HL-60 (cell line): Measurements from ENCODE around the gene PDSS2.

ENCODE experiments used
- DNase-seq, 2 experiments: peaks; one replicate each; pipeline ENCODE4 v3.0.0-alpha.2; 2010 to 2020; ENCODE audit warnings: low read depth in 1 of 2, low spot score in 1 of 2
- H3K27ac ChIP-seq: fragments of 250-450 bp; sonication (Bioruptor Pico); replicated peaks from 2 replicates; pipeline ENCODE4 v1.5.1; 2020; ENCODE audit warnings: mild to moderate bottlenecking, moderate library complexity
- H3K27me3 ChIP-seq: fragments of 250-450 bp; sonication (Bioruptor Pico); 2 replicates; pipeline ENCODE4 v1.5.1; 2021; ENCODE audit warnings: mild to moderate bottlenecking, moderate library complexity; ENCODE audit not compliant: insufficient read depth, poor library complexity, severe bottlenecking
- H3K4me3 ChIP-seq: replicated peaks from 2 replicates; pipeline ENCODE4 v1.5.1; 2011; ENCODE audit warnings: mild to moderate bottlenecking, control low read depth, low read length; ENCODE audit not compliant: insufficient read depth
- GABPA ChIP-seq: IDR thresholded peaks from 2 replicates; pipeline ENCODE4 v1.6.1; 2012; ENCODE audit warnings: low read depth
- POLR2AphosphoS5 ChIP-seq: IDR thresholded peaks from 2 replicates; pipeline ENCODE4 v1.6.1; 2012; ENCODE audit warnings: low read depth
- SPI1 ChIP-seq: IDR thresholded peaks from 2 replicates; pipeline ENCODE4 v1.6.1; 2012; ENCODE audit warnings: low read depth, mild to moderate bottlenecking, borderline replicate concordance
- TF ChIP-seq, protein P1 (sequence below): IDR thresholded peaks from 2 replicates; pipeline ENCODE4 v1.6.1; 2012; ENCODE audit warnings: low read depth; ENCODE audit not compliant: insufficient replicate concordance
- TF ChIP-seq, protein P2 (sequence below): IDR thresholded peaks from one replicate; pipeline ENCODE4 v1.5.1; 2011; ENCODE audit warnings: low read length, control low read depth, inconsistent platforms; ENCODE audit not compliant: insufficient read depth

PDSS2 gene

DNA sequence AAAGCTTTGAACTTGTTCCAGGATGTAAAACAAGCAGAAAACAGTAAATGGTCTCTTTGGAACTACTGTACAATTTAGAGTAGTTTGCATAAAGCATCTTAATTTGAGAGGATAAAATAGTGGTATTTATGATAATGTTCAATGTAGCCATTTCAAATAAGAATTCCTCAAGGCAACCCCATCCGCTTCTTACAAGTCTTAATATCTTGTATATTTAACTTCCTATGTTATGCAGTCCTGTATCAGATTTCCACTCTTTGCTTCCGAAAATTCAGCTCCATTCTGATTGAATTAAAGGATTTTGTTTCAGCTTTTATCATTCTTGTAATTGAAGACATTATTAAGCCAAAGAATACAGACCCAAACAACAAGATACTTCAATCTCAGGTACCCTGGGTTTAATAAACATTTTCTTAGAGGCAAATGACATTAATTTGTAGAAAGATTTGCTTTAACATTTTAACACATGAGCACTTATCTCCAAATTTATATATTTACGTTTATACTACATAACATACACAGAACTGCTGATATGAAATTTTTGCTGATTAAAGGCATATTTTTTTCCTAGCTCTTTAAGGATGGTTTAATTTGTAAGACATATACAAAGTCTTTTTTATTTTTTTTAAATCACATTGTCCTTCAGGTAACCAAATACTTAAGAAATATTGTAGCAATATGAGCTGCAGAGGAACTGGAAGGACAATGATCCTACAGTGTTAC, 213.0 kb downstream of the PDSS2 start:
- Histone ChIP-seq H3K27me3 (no peaks in the 10 kb centered on the region), H3K27ac (no peak overlapping the region)
- no peak for DNase-seq

DNA sequence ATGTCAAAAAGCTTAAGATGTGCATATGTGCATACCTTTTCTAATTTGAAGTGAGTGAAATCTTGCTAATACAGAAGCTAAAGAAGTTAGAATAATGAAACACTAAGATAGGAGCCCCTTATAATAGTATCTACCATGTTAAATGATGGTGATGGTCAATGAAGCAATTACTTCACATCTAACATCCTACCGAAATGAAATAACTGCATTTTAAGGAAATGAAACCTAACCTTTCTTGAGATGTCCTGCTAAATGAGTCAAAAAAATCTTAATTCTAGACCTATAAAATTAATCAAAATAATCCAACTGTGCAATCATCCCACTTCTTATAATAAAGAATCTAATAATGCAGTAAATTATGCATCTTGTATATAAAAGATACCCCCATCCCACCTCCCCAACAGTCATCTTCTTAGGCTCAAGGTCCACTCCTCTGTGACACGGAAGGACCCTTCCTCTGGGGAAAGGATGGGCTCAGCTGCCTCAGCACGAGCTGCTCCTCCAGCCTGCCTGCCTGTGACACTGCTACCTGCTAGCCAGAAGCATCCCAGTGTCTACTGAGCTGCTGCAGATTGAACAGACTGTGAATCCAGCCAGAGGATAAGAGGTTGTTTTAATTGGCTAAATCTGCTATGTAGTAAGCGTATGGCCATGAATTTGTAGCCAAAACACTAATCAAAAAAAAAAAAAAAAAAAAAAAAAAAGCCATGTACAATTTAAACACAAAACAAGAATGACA, 214.5 kb downstream of the PDSS2 start:
- no peak overlapping the region for H3K27ac ChIP-seq
- no peak for DNase-seq

More for the DNA sequence above, 213.0 kb downstream of the PDSS2 start:
- TF ChIP-seq, protein P1, sequence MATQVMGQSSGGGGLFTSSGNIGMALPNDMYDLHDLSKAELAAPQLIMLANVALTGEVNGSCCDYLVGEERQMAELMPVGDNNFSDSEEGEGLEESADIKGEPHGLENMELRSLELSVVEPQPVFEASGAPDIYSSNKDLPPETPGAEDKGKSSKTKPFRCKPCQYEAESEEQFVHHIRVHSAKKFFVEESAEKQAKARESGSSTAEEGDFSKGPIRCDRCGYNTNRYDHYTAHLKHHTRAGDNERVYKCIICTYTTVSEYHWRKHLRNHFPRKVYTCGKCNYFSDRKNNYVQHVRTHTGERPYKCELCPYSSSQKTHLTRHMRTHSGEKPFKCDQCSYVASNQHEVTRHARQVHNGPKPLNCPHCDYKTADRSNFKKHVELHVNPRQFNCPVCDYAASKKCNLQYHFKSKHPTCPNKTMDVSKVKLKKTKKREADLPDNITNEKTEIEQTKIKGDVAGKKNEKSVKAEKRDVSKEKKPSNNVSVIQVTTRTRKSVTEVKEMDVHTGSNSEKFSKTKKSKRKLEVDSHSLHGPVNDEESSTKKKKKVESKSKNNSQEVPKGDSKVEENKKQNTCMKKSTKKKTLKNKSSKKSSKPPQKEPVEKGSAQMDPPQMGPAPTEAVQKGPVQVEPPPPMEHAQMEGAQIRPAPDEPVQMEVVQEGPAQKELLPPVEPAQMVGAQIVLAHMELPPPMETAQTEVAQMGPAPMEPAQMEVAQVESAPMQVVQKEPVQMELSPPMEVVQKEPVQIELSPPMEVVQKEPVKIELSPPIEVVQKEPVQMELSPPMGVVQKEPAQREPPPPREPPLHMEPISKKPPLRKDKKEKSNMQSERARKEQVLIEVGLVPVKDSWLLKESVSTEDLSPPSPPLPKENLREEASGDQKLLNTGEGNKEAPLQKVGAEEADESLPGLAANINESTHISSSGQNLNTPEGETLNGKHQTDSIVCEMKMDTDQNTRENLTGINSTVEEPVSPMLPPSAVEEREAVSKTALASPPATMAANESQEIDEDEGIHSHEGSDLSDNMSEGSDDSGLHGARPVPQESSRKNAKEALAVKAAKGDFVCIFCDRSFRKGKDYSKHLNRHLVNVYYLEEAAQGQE = no peak
- no peak overlapping the region for H3K4me3 ChIP-seq

DNA sequence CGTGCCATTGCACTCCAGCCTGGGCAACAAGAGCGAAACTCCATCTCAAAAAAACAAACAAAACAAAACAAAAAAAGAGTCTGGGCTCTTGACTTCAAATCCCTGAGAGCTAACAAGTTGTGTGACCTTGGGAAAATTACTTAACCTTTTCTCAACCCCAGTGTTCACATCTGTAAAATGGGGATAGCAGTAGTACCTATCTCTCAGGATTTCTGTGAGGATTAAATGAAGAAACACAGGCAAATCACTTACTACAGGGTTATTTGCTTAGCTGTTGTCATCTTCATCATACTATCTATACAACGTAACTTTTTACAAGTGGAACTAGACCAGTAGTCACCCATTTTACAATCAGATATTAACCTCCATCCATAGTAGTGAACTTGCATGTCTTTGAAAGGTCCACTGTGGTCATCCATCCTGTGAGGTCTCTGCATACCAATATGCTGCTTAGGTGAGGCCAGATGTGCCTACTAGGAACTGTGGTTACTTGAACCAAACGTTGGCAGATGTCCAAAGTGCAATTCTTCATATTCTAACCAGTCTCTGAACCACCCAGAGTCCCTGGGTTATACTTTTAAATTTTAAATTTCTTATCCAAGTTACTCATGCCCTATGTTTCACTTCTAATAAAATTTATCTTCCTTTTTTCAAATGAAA, 215.2 kb downstream of the PDSS2 start:
- Histone ChIP-seq H3K27ac (no peak overlapping the region), H3K27me3 (no peaks in the 10 kb centered on the region), H3K4me3 (no peak overlapping the region)
- TF ChIP-seq SPI1 (no peak), POLR2AphosphoS5 (no peak), GABPA (no peak)
- TF ChIP-seq, protein P2, sequence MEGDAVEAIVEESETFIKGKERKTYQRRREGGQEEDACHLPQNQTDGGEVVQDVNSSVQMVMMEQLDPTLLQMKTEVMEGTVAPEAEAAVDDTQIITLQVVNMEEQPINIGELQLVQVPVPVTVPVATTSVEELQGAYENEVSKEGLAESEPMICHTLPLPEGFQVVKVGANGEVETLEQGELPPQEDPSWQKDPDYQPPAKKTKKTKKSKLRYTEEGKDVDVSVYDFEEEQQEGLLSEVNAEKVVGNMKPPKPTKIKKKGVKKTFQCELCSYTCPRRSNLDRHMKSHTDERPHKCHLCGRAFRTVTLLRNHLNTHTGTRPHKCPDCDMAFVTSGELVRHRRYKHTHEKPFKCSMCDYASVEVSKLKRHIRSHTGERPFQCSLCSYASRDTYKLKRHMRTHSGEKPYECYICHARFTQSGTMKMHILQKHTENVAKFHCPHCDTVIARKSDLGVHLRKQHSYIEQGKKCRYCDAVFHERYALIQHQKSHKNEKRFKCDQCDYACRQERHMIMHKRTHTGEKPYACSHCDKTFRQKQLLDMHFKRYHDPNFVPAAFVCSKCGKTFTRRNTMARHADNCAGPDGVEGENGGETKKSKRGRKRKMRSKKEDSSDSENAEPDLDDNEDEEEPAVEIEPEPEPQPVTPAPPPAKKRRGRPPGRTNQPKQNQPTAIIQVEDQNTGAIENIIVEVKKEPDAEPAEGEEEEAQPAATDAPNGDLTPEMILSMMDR = no peak
- TF ChIP-seq, protein P1 = no peak
- DNase-seq = no peak

More for the DNA sequence above, 214.5 kb downstream of the PDSS2 start:
- TF ChIP-seq, protein P2 = no peak
- TF ChIP-seq GABPA (no peak), SPI1 (no peak), POLR2AphosphoS5 (no peak)
- TF ChIP-seq, protein P1 = no peak
- no peak overlapping the region for H3K4me3 ChIP-seq
- no peaks in the 10 kb centered on the region for H3K27me3 ChIP-seq
